ENCODE data around the gene WIF1.

Gene WIF1

DNA sequence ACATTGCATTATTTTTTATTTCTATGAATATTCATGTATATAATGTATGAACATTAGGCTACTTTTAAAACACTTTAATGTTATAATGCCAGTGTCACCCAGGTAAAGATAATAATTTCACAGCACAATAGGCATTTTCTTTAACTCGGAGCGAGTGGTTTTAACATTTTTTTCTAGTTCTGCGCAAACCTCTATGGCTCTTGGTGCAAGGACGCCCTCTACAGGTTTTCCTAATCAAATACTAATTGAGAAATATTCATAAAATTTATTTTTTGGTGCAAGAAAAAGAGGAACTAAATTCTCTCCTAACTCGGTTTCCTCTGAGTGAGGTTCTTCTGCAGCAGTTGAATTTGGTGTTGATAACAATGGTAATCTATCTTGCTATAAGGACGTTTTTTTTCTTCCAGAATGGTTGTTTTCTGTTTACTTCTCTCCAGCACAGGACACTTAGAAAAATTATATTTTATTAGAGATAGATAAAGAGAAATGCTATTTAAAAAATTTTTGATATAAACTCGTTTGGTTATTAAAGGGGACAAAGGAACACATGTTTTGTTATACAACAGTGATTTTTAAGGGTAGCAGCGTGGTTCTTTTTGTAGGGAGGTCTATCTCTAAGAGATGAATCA, 2.4 kb upstream of the WIF1 start:
- DNase-seq = peak in 1 of 58 donors; percentile 0

DNA sequence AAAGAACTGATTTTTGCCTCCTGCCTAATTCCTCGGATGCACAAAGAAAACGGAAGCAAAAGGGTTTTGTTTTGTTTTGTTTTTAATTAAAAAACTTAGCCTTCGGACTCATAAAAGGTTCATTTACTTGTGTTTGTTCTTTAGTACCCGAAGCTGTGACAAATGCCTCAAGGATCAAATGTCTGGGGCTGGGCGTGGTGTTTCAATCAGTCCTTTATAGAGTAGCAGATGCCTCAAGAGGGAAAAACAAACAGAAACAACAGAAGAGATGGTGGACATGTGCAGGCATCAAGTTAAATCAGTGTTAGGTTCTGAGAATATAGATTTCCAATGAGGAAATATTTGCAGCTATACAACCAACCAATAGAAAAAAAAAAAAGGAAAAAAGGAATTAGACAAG, 1.6 kb upstream of the WIF1 start:
- DNase-seq = no peak

DNA sequence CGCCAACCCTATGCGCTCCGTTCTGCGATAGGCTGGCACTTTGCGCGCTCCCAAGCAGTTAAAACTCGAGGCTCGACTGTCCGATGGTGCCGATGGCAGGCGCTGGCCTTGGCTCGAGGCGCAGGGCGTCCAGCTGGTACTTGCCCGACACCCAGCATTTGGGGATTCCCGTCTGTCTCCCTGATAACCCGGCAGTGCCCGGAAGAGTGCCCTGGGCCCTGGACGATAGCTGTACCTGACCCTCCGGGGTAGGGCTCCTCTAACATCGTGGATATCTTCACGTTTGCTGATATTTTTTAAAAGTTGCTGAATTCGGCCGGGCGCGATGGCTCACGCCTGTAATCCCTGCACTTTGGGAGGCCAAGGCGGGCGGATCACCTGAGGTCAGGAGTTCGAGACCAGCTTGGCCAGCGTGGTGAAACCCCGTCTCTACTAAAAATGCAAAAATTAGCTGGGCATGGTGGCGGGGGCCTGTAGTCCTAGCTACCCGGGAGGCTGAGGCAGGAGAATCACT, 908 bp upstream of the WIF1 start:
- no peak for DNase-seq

DNA sequence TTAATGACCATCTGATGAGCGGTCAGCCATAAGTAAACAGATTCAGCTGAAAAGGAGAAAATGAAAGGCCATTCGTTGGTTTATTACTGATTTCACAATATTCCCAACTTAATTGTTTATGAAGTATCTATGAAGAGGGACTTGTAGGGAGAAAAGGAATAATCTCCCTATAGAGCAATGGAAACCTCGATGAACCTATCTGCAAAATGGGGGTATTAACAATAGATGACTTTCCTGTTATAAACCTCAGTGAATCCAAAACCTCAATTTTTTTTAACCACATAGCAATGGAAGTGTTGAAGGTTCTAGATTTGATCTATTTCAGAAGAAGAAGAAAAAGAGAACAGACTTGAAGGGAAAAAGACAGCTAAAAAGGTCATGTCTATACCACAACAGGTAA, 2.0 kb downstream of the WIF1 start:
- no peak for DNase-seq

DNA sequence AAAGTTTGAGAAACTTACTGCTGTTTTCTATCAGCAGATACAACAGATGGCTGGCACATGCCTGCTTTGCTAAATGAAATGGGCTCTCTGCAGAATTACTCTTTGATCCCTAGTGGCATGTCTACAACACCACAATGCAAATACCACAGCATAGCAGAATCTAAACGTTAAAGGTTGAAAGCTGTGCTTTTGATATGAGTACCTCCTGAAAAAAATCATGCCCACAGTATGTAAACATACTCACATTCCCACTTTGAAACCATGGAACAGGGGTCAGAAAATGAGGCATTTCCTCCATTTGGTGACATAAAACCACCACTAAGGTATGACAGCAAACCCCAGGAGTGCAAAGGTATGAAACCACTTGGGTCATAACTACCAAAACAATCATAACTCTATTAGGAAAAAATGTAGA, 7.5 kb downstream of the WIF1 start:
- DNase-seq = no peak

DNA sequence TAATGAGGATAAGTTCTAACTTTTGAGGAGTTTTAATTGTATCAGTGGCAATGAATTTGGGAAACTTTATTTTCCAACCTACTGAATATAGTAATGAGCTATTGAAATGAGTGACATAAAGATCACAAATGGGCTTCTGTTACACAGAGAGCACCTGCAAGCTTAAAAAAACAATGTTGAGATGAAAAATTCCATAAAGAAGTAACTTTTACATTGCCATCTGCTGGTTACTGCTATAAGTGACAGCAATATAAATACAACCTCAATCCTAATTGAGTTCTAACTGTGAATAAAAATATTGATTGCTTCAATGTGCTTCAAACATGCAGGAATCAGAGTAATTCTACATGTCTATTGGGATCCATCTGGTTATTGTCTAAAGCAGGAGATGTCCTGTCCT, 14.2 kb downstream of the WIF1 start:
- no peak for DNase-seq

DNA sequence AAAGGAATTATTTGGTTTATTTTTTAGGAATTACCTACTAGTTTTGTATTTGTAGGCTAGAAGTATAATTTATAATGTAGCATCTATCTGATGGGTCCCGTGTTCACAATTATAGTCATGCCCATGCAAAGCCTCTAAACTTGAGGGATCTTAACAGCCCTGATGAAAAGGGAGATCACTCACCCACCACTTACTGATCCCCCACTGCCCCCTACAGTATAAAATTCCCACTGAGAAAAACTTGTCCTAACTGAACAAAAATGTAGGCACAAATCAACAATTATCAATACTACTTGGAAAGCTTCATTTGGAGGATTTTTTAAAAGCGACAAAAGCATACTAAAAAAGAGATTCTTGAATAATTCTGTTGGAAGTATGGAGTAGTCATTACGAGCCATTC, 21.0 kb downstream of the WIF1 start:
- no peak for DNase-seq

DNA sequence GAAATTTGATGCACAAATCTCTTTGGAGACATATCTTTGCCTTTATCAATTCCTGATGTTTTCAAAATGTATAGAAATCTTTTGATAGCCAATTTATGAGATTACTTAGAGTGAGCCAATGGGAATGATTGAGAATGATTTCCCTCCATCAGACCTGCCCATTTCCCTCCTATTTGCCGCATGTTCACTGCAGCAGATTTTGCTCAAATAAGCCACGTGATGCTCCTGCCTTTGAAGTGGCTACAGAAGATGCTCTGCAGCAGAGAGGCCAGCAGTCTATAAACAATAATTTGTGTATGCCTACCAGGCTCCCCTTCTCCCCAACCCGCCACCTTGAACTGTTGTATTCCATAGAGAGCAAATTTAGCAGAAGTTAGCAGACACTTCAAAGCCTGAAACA, 21.9 kb downstream of the WIF1 start:
- no peak for DNase-seq

DNA sequence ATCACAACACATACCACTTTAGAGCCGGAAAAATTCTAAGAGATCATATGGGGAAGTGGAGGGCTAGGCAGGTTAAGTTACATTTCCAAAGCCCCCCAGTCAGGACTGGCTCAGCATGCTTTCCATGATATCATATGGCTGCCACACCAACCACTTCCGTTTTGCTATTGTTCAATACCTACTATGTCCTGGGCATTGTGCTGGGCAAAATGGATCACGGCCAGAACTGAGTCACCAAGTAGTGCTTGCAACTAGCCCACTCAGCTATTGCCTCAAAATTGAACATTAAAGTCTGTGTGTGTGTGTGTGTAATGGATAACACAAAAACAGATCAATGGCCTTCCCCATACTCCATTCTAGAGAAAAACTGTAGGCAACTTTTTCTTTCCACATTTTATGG, 22.7 kb downstream of the WIF1 start:
- no peak for DNase-seq

DNA sequence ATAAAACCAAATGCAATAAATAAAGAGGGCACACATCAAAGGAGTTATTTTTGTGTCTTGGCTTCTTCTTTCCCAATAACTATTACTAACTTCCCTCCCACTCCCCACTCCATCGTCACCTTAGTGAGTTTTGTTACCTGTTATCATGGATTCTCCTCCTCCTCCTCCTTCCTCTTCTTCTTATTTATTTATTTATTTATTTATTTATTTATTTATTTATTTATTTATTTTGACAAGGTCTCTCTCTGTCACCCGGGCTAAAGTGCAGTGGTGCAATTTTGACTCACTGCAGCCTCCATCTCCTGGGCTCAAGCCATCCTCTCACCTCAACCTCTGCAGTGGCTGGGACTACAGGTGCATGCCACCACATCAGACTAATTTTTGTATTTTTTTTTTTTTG, 26.4 kb downstream of the WIF1 start:
- DNase-seq = no peak

DNA sequence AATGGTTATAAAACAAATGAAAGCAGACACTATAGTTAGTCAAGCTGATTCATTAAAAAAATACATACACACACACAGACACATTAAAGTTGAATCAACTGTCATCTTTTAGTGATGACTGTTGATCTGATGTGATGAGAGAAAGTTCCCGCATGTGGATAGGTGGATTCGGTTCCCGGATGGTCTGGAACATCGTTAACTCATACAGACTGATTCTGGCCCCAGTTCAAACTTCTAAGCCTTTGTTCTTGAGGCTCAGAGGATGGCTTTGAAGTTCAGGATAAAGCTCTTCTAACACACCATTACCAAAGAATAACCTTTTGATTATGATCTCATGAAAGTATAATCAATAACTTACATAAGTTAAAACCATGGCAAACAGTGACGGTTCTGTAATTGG, 27.5 kb downstream of the WIF1 start:
- no peak for DNase-seq

DNA sequence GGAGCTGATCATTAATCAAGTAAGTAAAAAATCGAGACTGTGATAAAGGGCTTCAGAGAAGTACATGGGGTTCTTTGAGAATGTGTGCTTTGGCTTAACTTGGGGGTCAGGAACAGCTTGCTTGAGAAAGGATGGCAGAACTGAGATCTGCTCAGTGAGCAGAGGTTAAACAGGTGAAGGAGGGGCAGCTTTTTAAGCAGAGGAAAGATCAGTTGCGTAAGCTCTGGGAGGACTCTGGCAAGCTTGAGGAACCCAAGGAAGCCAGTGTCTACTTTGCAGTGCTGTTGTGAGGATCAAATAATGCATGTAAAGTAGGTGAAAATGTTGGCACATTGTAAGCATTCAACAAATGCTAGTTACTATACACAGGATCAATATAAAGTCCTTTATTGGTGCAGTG, 30.6 kb downstream of the WIF1 start:
- DNase-seq = no peak

DNA sequence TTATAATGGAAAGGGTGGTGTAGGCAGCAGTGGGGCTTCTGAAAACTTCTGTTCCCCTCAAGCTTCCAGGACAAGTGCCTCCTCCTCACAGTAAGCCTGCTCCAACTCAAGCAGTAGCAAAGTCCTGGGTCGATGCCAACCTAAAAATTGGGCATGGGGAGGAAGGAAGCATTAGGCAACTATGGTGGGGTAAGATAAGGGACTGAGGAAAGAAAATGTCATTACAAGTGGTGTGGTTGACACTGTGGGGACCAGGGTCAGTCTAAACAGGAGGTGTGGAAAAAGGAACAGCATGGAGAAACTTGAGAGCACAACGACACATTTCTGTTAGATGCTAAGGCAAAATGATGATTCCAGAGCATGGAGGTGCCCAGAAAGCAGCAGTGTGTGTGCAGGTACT, 34.9 kb downstream of the WIF1 start:
- no peak for DNase-seq

DNA sequence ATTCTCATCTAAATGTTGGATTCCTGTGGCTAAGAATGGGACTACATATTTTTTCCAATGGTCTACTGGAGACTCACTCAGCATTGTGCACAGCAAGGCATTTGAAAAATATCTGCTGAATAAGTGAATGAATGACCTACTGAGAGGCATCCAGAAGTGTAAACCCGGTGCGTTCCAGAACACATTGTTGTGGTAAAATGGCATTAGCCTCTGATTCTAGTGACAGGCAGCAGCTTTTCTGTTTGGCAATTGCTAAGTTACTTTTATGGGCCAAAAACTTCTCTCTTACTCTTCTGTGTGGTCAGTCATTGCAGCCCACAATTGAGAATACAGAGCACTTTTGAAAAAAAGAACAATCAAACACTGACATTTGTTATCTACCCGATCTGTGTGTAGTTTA, 36.5 kb downstream of the WIF1 start:
- DNase-seq = no peak

DNA sequence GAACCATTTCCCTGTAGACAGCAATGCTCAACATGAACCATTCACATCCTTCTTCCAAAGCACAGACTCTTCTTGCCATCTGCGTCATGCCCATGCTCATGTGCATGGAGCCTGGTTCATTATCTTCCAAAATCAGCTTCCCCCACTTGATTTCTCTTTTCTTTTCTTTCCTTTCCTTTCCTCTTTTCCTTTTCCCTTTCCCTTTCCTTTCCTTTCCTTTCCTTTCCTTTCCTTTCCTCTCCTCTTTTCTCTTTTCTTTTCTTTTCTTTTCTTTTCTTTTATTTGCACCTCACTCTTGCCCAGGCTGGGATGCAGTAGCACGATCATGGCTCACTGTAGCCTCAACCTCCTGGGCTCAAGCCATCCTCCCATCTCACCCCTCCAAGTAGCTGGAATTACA, 37.5 kb downstream of the WIF1 start:
- no peak for DNase-seq

DNA sequence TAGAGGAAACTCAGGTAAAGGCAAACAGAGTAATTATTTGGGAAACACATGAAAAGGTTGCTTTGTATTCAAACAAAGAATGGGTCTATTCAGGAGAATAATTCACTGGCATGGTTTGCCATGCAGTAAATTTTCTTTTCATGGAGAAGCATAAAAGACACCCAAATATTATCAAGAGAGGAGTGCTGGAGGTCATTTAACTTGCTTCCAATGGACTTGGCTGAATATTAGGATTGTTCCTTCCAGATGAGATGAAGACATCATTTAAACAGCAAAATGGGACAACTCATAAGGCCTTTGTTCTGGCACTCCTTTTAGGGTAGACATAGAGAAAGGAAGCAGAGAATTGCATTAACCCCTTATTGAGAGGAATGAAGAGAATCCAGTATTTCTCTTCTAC, 38.7 kb downstream of the WIF1 start:
- no peak for DNase-seq

DNA sequence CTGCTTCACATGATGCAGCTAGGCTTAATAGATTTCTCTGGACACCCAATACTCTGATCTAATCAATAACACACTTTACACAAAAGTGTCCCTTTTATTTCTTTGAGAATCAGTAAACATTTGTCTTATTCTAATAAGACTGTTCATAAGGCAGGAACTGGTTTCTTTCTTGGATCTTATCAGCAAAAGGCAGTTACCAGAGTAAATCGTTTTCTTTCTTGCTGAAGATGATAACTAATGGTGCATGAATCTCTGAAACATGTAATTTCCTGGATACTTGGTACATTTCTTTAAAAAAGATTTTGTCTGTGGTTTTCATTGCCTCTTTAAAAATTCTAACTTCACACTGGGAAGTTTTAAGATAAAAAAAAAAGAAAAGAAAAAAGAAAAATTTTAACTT, 39.6 kb downstream of the WIF1 start:
- no peak for DNase-seq

DNA sequence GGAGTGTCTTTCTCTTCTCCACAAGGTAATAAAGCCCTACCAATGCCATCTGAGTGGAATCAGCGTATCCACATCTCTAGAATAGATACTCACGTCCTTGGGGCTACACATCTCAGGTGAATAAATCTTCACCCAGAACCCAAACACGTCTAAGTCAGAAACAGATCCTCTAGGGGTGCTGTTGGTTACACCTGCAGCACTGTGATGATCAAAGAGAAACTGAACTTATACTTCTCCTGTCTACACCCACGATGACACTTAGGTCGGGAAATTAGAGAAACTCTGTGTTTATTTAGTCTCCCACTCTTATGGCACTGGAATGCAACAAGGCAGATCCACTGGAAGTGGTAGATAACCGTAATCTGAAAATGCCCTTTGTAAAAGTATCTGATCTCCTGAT, 46.2 kb downstream of the WIF1 start:
- no peak for DNase-seq

DNA sequence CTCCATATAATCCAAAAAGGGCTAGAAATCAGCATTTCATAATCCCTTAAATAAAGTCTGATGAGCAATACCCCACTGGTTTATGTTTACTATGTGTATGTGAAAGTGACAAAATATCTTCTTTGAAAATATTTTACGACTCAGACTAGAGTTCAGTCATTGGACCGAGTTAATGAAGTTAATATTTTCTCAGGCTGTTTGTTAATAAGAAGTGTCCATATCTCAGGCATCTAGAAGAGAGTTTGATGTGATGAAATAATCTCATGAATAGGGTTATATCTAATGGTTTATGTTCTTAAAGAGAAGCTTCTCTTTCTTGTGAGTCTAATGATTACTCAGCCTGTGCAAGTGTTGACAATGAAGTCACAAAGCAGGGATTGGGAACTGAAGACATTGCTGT, 51.8 kb downstream of the WIF1 start:
- no peak for DNase-seq

DNA sequence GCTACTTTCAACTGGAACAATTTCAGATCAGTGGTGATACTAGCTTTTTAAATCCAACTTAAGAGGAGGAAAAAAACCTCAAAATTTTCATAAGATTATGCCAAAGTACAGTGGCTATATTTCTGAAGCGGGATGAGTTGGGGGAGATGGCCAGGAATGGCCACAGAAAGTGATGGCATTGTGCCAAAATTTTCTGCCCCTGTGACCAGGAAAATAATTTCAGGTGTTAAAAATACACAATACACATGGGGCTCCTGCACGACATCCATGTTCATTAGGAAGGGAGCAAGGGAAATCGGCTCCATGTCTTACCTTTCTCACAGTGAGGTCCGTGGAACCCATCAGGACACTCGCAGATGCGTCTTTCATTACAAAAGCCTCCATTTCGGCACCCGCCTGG, 53.7 kb downstream of the WIF1 start:
- DNase-seq = no peak

DNA sequence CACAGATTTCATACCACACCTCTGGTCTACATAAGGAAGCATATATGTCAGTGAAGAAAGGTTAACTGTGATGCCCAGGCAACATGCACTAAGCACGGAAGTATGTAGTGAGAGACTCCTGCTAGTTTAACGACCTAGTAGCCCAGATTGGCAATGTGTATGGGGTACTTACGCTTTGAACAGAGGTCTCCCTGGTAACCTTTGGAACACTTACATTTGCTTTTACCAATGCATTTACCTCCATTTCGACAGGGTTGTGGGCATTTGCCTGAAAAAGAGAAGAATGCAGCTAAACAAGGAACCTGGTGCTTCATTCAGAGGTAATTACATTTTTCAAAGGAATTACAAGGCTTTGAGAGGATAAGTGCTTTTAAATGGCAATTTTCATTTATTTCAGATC, 65.2 kb downstream of the WIF1 start:
- DNase-seq = no peak

DNA sequence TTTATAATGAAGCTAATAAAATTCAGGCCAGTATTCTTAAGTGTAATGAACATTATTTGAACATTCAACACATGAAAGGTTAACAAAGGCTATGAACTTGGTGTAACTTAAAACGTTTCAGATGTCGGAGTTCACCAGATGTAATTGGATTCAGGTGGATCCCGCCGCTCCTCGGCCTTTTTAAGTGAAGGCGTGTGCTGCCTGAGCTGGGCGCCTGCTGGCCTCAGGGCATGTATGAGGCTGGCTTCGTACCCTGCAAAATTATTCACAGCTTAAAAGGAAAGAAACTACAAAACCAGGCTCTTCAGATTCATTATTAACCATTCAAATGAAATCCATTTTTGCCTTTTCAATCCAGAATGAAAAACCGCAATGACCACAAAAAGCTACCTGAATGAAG, 69.9 kb downstream of the WIF1 start:
- no peak for DNase-seq

DNA sequence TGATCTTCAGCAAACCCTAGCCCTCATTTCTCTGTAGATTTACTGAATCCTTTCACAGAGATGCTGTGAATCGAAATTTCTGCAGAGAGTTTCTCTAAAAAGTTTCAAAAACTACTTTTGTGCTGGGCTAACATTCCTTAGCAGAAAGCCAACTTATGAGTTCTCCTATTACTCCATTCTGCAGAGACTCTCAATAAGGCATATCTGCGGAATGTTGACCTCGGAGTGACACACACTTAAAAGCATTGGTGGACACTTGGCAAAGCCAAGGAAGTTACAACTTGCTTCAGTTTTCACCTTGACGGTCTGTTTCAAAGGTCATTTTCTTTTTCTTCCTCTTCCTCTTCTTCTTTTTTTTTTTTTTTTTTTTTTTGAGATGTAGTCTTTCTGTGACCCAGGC, 75.8 kb downstream of the WIF1 start:
- DNase-seq = no peak

DNA sequence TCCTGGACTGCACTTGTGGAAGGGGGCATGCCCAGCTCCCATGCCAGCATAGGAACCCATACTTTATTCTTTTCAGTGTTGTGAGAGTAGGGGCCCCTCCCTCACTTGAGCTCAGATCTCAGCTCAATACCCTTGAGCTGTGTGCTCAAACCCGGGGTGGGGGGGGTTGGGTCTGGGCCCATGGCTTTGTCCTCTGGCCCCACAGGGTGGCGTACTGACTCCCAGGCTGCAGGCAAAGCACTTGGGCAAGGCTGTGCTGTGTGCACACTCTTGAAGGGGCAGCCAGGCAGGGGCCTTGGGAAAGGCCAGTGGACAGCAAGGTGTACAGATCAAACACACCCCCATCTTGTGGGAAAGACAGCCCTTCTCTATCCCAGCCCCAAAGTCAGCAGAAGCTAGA, 81.8 kb downstream of the WIF1 start:
- DNase-seq = no peak

Measured in anterior cingulate cortex (tissue), 58 donors.